ENCODE data around the gene CORO2A.

DNA sequence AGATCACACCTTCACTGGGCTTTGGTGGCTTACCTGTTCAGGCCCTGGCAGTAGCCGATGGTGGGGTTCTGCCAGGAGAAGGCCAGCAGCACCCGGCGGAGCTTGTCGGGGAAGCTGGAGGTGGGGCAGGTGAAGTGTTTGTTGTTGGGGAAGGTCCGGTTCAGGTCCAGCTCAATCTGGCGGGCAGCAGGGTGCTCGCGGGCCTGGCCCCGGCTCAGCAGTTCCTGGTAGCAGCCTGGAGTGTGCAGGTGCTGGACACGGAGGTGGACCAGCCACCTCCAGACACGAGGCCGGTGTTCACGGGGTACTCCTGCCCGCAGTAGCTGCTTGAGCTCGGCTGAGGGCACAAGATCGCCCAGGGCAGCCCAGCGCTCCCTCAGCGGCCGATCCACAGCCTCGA lies 16.2 kb upstream of the CORO2A start:
- TF ChIP-seq POLR2A (IDR thresholded peaks at IDR 0.05) (no peak), EP300 (IDR thresholded peaks at IDR 0.05) (no peak)
- TF ChIP-seq, protein P1, sequence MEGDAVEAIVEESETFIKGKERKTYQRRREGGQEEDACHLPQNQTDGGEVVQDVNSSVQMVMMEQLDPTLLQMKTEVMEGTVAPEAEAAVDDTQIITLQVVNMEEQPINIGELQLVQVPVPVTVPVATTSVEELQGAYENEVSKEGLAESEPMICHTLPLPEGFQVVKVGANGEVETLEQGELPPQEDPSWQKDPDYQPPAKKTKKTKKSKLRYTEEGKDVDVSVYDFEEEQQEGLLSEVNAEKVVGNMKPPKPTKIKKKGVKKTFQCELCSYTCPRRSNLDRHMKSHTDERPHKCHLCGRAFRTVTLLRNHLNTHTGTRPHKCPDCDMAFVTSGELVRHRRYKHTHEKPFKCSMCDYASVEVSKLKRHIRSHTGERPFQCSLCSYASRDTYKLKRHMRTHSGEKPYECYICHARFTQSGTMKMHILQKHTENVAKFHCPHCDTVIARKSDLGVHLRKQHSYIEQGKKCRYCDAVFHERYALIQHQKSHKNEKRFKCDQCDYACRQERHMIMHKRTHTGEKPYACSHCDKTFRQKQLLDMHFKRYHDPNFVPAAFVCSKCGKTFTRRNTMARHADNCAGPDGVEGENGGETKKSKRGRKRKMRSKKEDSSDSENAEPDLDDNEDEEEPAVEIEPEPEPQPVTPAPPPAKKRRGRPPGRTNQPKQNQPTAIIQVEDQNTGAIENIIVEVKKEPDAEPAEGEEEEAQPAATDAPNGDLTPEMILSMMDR (IDR thresholded peaks at IDR 0.05) = no peak

Measured in ovary (tissue), 3 donors.